Glutamatergic neuron (in vitro differentiated cells): ENCODE data around the gene KIF3C. TPM values are rescaled to one million over a fixed set of nuclear protein-coding genes. Genes with fewer than 3 reads are reported as not detected.

Experiments
- DNase-seq: peaks from one replicate; pipeline ENCODE4 v3.0.0; 2022
- H3K27ac Mint-ChIP-seq: one replicate; pipeline ENCODE4 v1.8.0; 2020; ENCODE audit warnings: mild to moderate bottlenecking, mixed read lengths, inconsistent platforms; ENCODE audit not compliant: unreplicated experiment
- H3K27me3 Mint-ChIP-seq: one replicate; pipeline ENCODE4 v1.8.0; 2020; ENCODE audit warnings: mild to moderate bottlenecking, moderate library complexity, mixed read lengths, inconsistent platforms; ENCODE audit not compliant: unreplicated experiment
- H3K36me3 Mint-ChIP-seq: one replicate; pipeline ENCODE4 v1.8.0; 2020; ENCODE audit warnings: mild to moderate bottlenecking, mixed read lengths, inconsistent platforms; ENCODE audit not compliant: unreplicated experiment
- H3K4me1 Mint-ChIP-seq: one replicate; pipeline ENCODE4 v1.8.0; 2020; ENCODE audit warnings: mild to moderate bottlenecking, low read depth, mixed read lengths, inconsistent platforms; ENCODE audit not compliant: unreplicated experiment
- H3K4me3 Mint-ChIP-seq: one replicate; pipeline ENCODE4 v1.8.0; 2020; ENCODE audit warnings: mild to moderate bottlenecking, mixed read lengths, inconsistent platforms; ENCODE audit not compliant: unreplicated experiment
- H3K9me3 Mint-ChIP-seq: one replicate; pipeline ENCODE4 v1.8.0; 2020; ENCODE audit warnings: mild to moderate bottlenecking, moderate library complexity, mixed read lengths, inconsistent platforms; ENCODE audit not compliant: unreplicated experiment
- total RNA-seq: library from RNA; stranded (reverse); fragmentation: NEBNext Ultra II Directional; extraction: Animal tissue kit (Norgen Biotek cat#: 25700); gene quantifications from one replicate; pipeline ENCODE4 v1.2.1, GENCODE V29; 2021; ENCODE audit not compliant: unreplicated experiment
- TF ChIP-seq, protein P1 (sequence below): fragments of 200-600 bp; sonication (generic); IDR thresholded peaks from one replicate; pipeline ENCODE4 v1.5.0; 2021; ENCODE audit not compliant: partially characterized antibody, unreplicated experiment

Gene KIF3C
- total RNA-seq, 1 donor from 2014 or later: 210 TPM

DNA sequence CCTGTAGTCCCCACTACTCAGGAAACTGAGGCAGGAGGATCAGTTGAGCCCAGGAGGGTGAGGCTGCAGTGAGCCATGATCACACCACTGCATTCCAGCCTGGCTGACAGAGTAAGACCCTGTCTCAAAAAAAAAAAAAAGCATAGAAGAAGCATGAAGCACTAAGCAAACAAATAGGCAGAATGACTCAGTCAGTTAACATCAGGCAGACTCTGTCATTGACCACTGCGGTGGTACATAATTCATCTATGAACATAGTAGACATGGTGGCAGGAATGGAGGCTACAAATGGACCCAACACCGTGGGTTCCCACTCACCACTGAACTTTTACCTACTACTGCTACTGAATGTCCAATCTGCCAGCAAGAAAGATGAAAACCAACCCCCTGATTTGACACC, 96.4 kb downstream of the KIF3C start:
- DNase-seq: no peak
- TF ChIP-seq, protein P1, sequence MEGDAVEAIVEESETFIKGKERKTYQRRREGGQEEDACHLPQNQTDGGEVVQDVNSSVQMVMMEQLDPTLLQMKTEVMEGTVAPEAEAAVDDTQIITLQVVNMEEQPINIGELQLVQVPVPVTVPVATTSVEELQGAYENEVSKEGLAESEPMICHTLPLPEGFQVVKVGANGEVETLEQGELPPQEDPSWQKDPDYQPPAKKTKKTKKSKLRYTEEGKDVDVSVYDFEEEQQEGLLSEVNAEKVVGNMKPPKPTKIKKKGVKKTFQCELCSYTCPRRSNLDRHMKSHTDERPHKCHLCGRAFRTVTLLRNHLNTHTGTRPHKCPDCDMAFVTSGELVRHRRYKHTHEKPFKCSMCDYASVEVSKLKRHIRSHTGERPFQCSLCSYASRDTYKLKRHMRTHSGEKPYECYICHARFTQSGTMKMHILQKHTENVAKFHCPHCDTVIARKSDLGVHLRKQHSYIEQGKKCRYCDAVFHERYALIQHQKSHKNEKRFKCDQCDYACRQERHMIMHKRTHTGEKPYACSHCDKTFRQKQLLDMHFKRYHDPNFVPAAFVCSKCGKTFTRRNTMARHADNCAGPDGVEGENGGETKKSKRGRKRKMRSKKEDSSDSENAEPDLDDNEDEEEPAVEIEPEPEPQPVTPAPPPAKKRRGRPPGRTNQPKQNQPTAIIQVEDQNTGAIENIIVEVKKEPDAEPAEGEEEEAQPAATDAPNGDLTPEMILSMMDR: no peak
- H3K4me3 Mint-ChIP-seq: no peak overlapping the region
- H3K27ac Mint-ChIP-seq: no peak overlapping the region
- no peaks in the 10 kb centered on the region for H3K4me1 Mint-ChIP-seq
- no peaks in the 10 kb centered on the region for H3K36me3 Mint-ChIP-seq
- H3K9me3 Mint-ChIP-seq: peaks cover 1% of the 10 kb centered on the region
- H3K27me3 Mint-ChIP-seq: peaks cover 3% of the 10 kb centered on the region

DNA sequence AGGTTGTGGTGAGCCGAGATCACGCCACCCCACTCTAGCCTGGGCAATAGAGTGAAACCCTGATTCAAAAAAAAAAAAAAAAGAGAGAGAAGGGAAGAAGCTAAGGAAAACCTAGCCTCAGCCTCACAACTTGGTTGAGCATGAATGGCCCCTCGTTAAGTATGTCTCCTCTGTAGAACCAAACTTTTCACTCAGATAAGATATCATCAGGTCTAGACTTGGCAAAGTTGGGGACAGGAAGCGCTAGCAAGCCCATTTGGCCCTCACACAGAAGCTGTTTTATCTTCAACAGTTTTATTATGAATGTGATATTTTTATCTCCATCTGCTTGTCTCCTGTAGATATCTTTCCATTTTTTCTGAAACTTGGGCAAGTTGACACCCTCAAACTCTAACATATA, 100.5 kb downstream of the KIF3C start:
- Mint-ChIP-seq H3K9me3 (peaks cover 2% of the 10 kb centered on the region), H3K36me3 (no peaks in the 10 kb centered on the region)

DNA sequence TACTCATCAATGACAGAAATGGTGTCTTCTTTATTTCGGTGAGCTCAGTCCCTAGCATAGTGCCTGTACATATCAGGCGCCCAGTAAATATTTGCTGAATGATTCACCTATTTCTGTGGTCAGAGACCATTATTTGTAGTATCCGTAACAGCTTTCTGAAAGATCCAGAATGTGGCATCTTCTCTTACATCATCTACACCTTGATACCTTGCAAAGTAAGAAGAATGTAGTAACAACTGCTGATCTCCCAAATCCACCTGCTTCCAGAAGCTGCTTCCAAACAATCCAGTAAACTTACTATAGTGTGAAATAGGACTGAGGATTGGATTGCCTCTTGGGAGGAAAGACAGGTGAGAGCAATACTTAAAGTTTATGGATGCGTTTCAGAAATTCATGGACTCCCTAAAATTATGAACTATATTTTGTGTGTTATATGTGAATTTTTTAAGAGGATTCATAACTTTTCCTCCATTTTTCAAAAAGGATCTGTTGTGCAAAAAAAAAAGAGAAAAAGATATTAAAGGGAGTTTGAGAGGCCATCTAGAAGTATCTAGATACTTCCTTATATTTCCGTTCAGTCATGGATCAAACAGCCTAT, 103.1 kb downstream of the KIF3C start:
- H3K4me3 Mint-ChIP-seq: peak overlapping the region; percentile 86
- H3K4me1 Mint-ChIP-seq: peaks cover 5% of the 10 kb centered on the region
- H3K27me3 Mint-ChIP-seq: peaks cover 4% of the 10 kb centered on the region
- peaks cover 2% of the 10 kb centered on the region for H3K9me3 Mint-ChIP-seq
- no peak for DNase-seq
- H3K27ac Mint-ChIP-seq: peak overlapping the region; percentile 90
- no peaks in the 10 kb centered on the region for H3K36me3 Mint-ChIP-seq
- TF ChIP-seq, protein P1: no peak

More for the DNA sequence above, 100.5 kb downstream of the KIF3C start:
- DNase-seq: no peak
- H3K27me3 Mint-ChIP-seq: peaks cover 4% of the 10 kb centered on the region
- H3K4me3 Mint-ChIP-seq: no peak overlapping the region
- TF ChIP-seq, protein P1: no peak
- peaks cover 4% of the 10 kb centered on the region for H3K4me1 Mint-ChIP-seq
- H3K27ac Mint-ChIP-seq: no peak overlapping the region

DNA sequence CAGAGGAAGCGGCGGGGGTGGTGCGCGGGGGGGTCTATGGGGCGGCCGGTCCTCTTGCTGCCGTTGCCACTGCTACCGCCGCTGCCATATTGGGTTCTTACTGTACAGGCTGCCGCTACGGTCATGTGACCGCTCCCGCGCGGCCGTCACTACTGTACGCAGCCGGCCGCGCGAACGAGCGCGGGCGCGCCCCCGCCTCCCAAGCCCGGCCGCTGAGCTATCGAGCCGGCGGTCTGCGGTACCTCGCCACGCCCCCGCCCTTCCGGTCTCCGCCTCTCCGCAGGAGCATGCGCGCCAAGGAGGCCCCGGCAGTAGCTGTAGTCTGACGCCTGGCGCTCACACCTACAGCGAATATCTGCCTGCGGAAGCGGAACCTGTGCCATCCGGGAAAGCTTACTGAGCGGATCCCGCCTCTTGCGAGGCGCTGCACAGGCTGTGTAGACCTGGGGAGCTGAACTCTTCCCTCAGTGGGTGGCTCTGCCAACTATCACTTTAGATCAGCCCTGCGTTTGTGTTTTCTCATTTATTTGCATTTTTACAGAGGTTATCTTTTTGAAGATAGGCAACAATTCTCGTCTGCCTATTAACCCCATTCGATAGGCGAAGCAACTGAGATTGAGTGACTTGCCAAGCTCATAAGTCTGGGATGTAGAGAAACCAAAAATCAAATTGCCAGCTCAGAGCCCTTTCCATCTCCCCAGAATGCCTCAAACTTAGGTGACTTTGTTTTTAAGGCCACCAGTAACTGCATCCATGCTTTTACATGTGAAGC, 103.8 kb downstream of the KIF3C start, which contains the start of gene ASXL2:
Gene ASXL2 (minus strand): TSS at position 127 of the 772 bp plus-strand sequence. CDS start 265 bp downstream, outside the sequence.
- Mint-ChIP-seq H3K27me3 (peaks cover 4% of the 10 kb centered on the region), H3K4me1 (peaks cover 5% of the 10 kb centered on the region), H3K27ac (peak within 1 kb of the TSS; percentile 94), H3K36me3 (no peaks in the 10 kb centered on the region), H3K4me3 (peak within 1 kb of the TSS; percentile 96), H3K9me3 (peaks cover 2% of the 10 kb centered on the region)
- TF ChIP-seq, protein P1: no peak
- DNase-seq: peak; percentile 98
